Choroid plexus epithelial cell (primary cell): Measurements from ENCODE around the gene SLC6A6.

ENCODE experiments used
- DNase-seq: peaks from one replicate; pipeline ENCODE4 v3.0.0-alpha.2; 2010; ENCODE audit warnings: low read depth
- H3K4me3 ChIP-seq: 2 replicates; pipeline ENCODE4 v1.5.1; 2011; ENCODE audit warnings: low read depth, mild to moderate bottlenecking, control low read depth, low read length, moderate library complexity
- CTCF ChIP-seq: conservative IDR thresholded peaks from 2 replicates; pipeline ENCODE4 v1.5.1; 2011; ENCODE audit warnings: low read depth, mild to moderate bottlenecking, control low read depth, inconsistent platforms, low read length, moderate library complexity

SLC6A6 gene

GRCh38 chr3:14410106-14410502, 7.7 kb downstream of the SLC6A6 start:
- no peak for TF ChIP-seq CTCF
- H3K4me3 ChIP-seq, result no peak overlapping the region
- DNase-seq, result no peak

- TF ChIP-seq CTCF, result no peak
- DNase-seq, result peak; percentile 67
- no peak overlapping the region for H3K4me3 ChIP-seq
Measured at GRCh38 chr3:14410503-14411165, 8.2 kb downstream of the SLC6A6 start.

GRCh38 chr3:14411166-14411526, 8.7 kb downstream of the SLC6A6 start:
- no peak for DNase-seq
- H3K4me3 ChIP-seq, result no peak overlapping the region
- TF ChIP-seq CTCF, result no peak

- H3K4me3 ChIP-seq, result no peak overlapping the region
- DNase-seq, result no peak
- TF ChIP-seq CTCF, result peak; percentile 46
Measured at GRCh38 chr3:14411988-14412387, 9.6 kb downstream of the SLC6A6 start.

- H3K4me3 ChIP-seq, result no peak overlapping the region
- TF ChIP-seq CTCF, result no peak
- DNase-seq, result peak; percentile 62
Measured at GRCh38 chr3:14412831-14413380, 10.5 kb downstream of the SLC6A6 start.

- no peak for TF ChIP-seq CTCF
- no peak overlapping the region for H3K4me3 ChIP-seq
- peak; percentile 23 for DNase-seq
Measured at GRCh38 chr3:14413381-14414071, 11.1 kb downstream of the SLC6A6 start.
